ENCODE measurements around the gene KLHL29.

- TF ChIP-seq REST (IDR thresholded peaks at IDR 0.05; ENCODE audit: borderline replicate concordance) (no peak), SMC3 (conservative IDR thresholded peaks at IDR 0.05; ENCODE audit: poor library complexity) (no peak), RAD21 (conservative IDR thresholded peaks at IDR 0.05) (no peak), TAF1 (IDR thresholded peaks at IDR 0.05; ENCODE audit: low read depth) (no peak), MXI1 (conservative IDR thresholded peaks at IDR 0.05; ENCODE audit: poor library complexity, severe bottlenecking) (no peak), EZH2 (IDR thresholded peaks at IDR 0.05; ENCODE audit: borderline replicate concordance, insufficient read depth, low read length, poor library complexity, severe bottlenecking) (no peak), POLR2AphosphoS5 (IDR thresholded peaks at IDR 0.05) (no peak), EP300 (conservative IDR thresholded peaks at IDR 0.05; ENCODE audit: poor library complexity, severe bottlenecking) (no peak)
- TF ChIP-seq, protein P1, sequence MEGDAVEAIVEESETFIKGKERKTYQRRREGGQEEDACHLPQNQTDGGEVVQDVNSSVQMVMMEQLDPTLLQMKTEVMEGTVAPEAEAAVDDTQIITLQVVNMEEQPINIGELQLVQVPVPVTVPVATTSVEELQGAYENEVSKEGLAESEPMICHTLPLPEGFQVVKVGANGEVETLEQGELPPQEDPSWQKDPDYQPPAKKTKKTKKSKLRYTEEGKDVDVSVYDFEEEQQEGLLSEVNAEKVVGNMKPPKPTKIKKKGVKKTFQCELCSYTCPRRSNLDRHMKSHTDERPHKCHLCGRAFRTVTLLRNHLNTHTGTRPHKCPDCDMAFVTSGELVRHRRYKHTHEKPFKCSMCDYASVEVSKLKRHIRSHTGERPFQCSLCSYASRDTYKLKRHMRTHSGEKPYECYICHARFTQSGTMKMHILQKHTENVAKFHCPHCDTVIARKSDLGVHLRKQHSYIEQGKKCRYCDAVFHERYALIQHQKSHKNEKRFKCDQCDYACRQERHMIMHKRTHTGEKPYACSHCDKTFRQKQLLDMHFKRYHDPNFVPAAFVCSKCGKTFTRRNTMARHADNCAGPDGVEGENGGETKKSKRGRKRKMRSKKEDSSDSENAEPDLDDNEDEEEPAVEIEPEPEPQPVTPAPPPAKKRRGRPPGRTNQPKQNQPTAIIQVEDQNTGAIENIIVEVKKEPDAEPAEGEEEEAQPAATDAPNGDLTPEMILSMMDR (IDR thresholded peaks at IDR 0.05; ENCODE audit: poor library complexity, severe bottlenecking) = no peak
Observed at GRCh38 chr2:23654756-23655155, 269.8 kb downstream of the KLHL29 start.
